ENCODE measurements around the gene ANO7.

The ANO7 gene

GRCh38 chr2:241157841-241158545 is 30.5 kb upstream of the ANO7 start:
- TF ChIP-seq CTCF (IDR thresholded peaks at IDR 0.05; ENCODE audit: extremely low read depth, insufficient read depth, missing control alignments) = no peak
- no peak for DNase-seq (ENCODE audit: low spot score)
- in situ Hi-C loops (cut with MboI; ENCODE audit: low pct_unique_long_range_greater_than_20kb, low sequenced_read_pairs, unreplicated experiment) = no loop called here

GRCh38 chr2:241158546-241158900 is 30.0 kb upstream of the ANO7 start:
- TF ChIP-seq CTCF (IDR thresholded peaks at IDR 0.05; ENCODE audit: extremely low read depth, insufficient read depth, missing control alignments) = no peak
- no peak for DNase-seq (ENCODE audit: low spot score)
- in situ Hi-C loops (cut with MboI; ENCODE audit: low pct_unique_long_range_greater_than_20kb, low sequenced_read_pairs, unreplicated experiment) = no loop called here

DNA sequence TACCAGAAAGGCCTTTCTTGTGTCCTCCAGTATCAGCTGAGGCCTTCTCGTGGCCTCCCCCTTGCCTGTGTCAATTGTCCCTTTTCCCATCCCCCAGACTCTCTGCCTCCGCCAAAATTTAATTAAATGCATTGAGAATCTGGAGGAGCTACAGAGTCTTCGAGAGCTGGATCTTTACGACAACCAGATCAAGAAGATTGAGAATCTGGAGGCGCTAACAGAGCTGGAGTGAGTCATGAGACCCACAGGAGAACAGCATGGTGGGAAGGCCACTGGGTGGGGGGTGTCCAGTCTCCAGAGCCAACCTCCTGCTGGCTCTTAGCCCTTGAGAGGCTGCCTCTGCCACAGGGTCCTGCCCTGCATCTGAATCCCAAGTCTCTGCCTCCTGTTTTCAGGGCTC is 29.4 kb upstream of the ANO7 start:
- in situ Hi-C loops (cut with MboI; ENCODE audit: low pct_unique_long_range_greater_than_20kb, low sequenced_read_pairs, unreplicated experiment) = no loop called here
- DNase-seq (ENCODE audit: low spot score) = no peak
- no peak for TF ChIP-seq CTCF (IDR thresholded peaks at IDR 0.05; ENCODE audit: extremely low read depth, insufficient read depth, missing control alignments)

DNA sequence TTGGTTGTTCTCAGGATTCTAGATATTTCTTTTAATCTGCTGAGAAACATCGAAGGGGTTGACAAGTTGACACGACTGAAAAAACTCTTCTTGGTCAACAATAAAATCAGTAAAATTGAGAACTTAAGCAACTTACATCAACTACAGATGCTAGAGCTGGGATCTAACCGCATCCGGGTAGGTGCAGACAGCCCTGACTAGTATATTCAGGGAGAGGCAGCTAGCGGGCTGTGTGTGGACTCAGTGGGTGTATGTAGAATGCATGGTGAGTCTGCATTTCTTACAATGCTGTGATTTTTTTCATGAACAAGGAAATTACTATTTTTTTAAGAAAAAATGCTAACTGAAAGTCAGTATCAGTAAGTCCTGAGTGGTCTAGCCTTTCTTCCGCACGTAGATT is 28.2 kb upstream of the ANO7 start:
- in situ Hi-C loops (cut with MboI; ENCODE audit: low pct_unique_long_range_greater_than_20kb, low sequenced_read_pairs, unreplicated experiment) = no loop called here
- no peak for DNase-seq (ENCODE audit: low spot score)
- TF ChIP-seq CTCF (IDR thresholded peaks at IDR 0.05; ENCODE audit: extremely low read depth, insufficient read depth, missing control alignments) = no peak

- TF ChIP-seq CTCF (IDR thresholded peaks at IDR 0.05; ENCODE audit: extremely low read depth, insufficient read depth, missing control alignments) = no peak
- no peak for DNase-seq (ENCODE audit: low spot score)
- in situ Hi-C loops (cut with MboI; ENCODE audit: low pct_unique_long_range_greater_than_20kb, low sequenced_read_pairs, unreplicated experiment) = no loop called here
Measured at GRCh38 chr2:241161646-241162281, 26.7 kb upstream of the ANO7 start.

DNA sequence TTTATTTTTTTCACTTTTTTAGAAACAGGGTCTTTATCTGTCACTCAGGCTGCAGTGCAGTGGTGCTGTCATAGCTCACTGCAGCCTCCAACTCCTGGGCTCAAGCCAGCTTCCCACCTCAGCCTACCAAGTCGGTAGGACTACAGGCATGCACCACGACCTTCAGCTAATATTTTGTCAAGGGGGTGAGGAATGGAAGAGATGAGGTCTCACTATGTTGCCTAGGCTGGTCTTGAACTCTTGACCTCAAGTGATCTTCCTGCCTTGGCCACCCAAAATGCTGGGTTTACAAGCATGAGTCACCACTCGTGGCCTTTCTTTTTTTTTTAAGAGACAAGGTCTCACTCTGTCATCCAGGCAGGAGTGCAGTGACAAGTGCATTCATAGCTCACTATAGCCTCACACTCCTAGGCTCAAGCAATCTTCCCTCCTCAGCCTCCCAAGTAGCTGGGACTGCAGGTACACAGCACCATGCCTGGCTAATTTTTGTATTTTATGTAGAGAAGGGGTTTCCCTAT is 24.8 kb upstream of the ANO7 start:
- DNase-seq (ENCODE audit: low spot score) = no peak
- in situ Hi-C loops (cut with MboI; ENCODE audit: low pct_unique_long_range_greater_than_20kb, low sequenced_read_pairs, unreplicated experiment) = no loop called here
- TF ChIP-seq CTCF (IDR thresholded peaks at IDR 0.05; ENCODE audit: extremely low read depth, insufficient read depth, missing control alignments) = no peak

Measured in GM13977 (cell line).